HG02884 (cell line): ENCODE data around the gene RPS15A.
A peak's percentile ranks its signal among the peaks of the same experiment; 100 is the strongest.
"Not testable (repeated sequence)": the region's sequence is repeated elsewhere in the genome, so short reads cannot be mapped to it uniquely, and the experiment has no call there.

Experiments used
- ATAC-seq: cut with Tn5 transposase; IDR thresholded peaks from one replicate; pipeline ENCODE4 v1.9.1; 2021; ENCODE audit warnings: mild to moderate bottlenecking, moderate library complexity; ENCODE audit not compliant: unreplicated experiment

The RPS15A gene

GRCh38 chr16:18797746-18798145 lies 7.6 kb upstream of the RPS15A start:
- no peak for ATAC-seq

- ATAC-seq: no peak
Measured at GRCh38 chr16:18796377-18796776, 6.2 kb upstream of the RPS15A start.

GRCh38 chr16:18792836-18793433 lies 2.8 kb upstream of the RPS15A start:
- ATAC-seq: no peak

GRCh38 chr16:18789515-18789849 lies 652 bp downstream of the RPS15A start:
- no peak for ATAC-seq

- ATAC-seq: no peak
Measured at GRCh38 chr16:18788828-18789514, 1.2 kb downstream of the RPS15A start.

GRCh38 chr16:18784917-18785623 lies 5.1 kb downstream of the RPS15A start:
- ATAC-seq: no peak

- no peak for ATAC-seq
Measured at GRCh38 chr16:18783430-18784341, 6.4 kb downstream of the RPS15A start.

- ATAC-seq: no peak
Measured at GRCh38 chr16:18782697-18783429, 7.3 kb downstream of the RPS15A start.

- ATAC-seq: not testable (repeated sequence)
Measured at GRCh38 chr16:18781232-18781631, 8.9 kb downstream of the RPS15A start.

GRCh38 chr16:18780460-18781026 lies 9.6 kb downstream of the RPS15A start:
- not testable (repeated sequence) for ATAC-seq

GRCh38 chr16:18777664-18778063 lies 12.5 kb downstream of the RPS15A start:
- ATAC-seq: not testable (repeated sequence)

GRCh38 chr16:18776334-18776733 lies 13.8 kb downstream of the RPS15A start:
- not testable (repeated sequence) for ATAC-seq

- ATAC-seq: not testable (repeated sequence)
Measured at GRCh38 chr16:18774651-18775050, 15.5 kb downstream of the RPS15A start.

- ATAC-seq: not testable (repeated sequence)
Measured at GRCh38 chr16:18772171-18772570, 18.0 kb downstream of the RPS15A start.

- not testable (repeated sequence) for ATAC-seq
Measured at GRCh38 chr16:18770336-18770962, 19.7 kb downstream of the RPS15A start.

GRCh38 chr16:18767217-18767616 lies 22.9 kb downstream of the RPS15A start:
- ATAC-seq: not testable (repeated sequence)

- ATAC-seq: peak; percentile 54
Measured at GRCh38 chr16:18762713-18763112, 27.4 kb downstream of the RPS15A start.

- ATAC-seq: not testable (repeated sequence)
Measured at GRCh38 chr16:18759598-18760520, 30.3 kb downstream of the RPS15A start.
